Left ventricle myocardium inferior (tissue), 1 donor: ENCODE measurements around the gene VGF. TPM values are rescaled to one million over a fixed set of nuclear protein-coding genes. Genes with fewer than 3 reads are reported as not detected.
"Not testable (repeated sequence)": the region's sequence is repeated elsewhere in the genome, so short reads cannot be mapped to it uniquely, and the experiment has no call there.

Source experiments
- DNase-seq: peaks from one replicate; pipeline ENCODE4 v3.0.0-alpha.2; 2020
- H3K27ac ChIP-seq: fragments of 200-600 bp; replicated peaks from 2 replicates; pipeline ENCODE4 v1.8.0; 2021
- H3K27me3 ChIP-seq: fragments of 200-600 bp; 2 replicates; pipeline ENCODE4 v1.8.0; 2021; ENCODE audit warnings: low read depth
- H3K36me3 ChIP-seq: fragments of 200-600 bp; 2 replicates; pipeline ENCODE4 v1.8.0; 2021
- H3K4me1 ChIP-seq: fragments of 200-600 bp; 2 replicates; pipeline ENCODE4 v1.8.0; 2021
- H3K4me3 ChIP-seq: fragments of 200-600 bp; 2 replicates; pipeline ENCODE4 v1.8.0; 2021; ENCODE audit warnings: mild to moderate bottlenecking, moderate library complexity
- H3K9me3 ChIP-seq: fragments of 200-600 bp; replicated peaks from 2 replicates; pipeline ENCODE4 v1.8.0; 2021
- intact Hi-C: fragments of 100-400 bp; cut with micrococcal nuclease; formaldehyde crosslinking; loops from one replicate; pipeline ENCODE4 v1.11.0; 2022
- microRNA-seq: library from miRNA; unstranded; fragments of <30 nt; microRNA quantifications from one replicate; pipeline ENCODE4 v1.2.0, GENCODE V29; 2020
- total RNA-seq: library from RNA; stranded (reverse); fragmentation: NEBNext Ultra II Directional; extraction: Animal tissue kit (Norgen Biotek cat#: 25700); gene quantifications from one replicate; pipeline ENCODE4 v1.2.1, GENCODE V29; 2021
- TF ChIP-seq, protein P1 (sequence below): fragments of 200-600 bp; IDR thresholded peaks from 2 replicates; pipeline ENCODE4 v1.8.0; 2021; ENCODE audit warnings: antibody characterized with exemption, mild to moderate bottlenecking, borderline replicate concordance
- donor health status: DM: no; HTN: yes; CAD: no; lungs with severe emphysema.

Gene VGF
- total RNA-seq, 1 donor from 2014 or later = not detected

DNA sequence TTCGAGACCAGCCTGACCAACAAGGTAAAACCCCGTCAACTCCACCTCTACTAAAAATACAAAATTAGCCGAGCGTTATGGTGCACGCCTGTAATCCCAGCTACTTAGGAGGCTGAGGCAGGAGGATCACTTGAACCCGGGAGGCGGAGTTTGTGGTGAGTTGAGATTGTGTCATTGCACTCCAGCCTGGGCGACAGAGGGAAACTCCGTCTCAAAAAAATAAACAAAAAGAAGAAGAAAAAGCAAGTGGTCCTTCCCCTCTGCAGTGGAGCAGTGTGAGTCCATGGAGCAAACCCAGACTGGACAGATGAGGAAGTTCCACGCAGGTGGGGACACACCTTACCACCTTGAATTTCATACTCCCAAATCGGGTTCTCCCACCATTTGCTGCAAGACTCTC, 51.5 kb downstream of the VGF start:
- Histone ChIP-seq H3K4me1 (peaks cover 35% of the 10 kb centered on the region), H3K27me3 (no peaks in the 10 kb centered on the region), H3K4me3 (no peak overlapping the region), H3K36me3 (no peaks in the 10 kb centered on the region), H3K9me3 (no peaks in the 10 kb centered on the region), H3K27ac (no peak overlapping the region)
- intact Hi-C loops = no loop called here
- TF ChIP-seq, protein P1, sequence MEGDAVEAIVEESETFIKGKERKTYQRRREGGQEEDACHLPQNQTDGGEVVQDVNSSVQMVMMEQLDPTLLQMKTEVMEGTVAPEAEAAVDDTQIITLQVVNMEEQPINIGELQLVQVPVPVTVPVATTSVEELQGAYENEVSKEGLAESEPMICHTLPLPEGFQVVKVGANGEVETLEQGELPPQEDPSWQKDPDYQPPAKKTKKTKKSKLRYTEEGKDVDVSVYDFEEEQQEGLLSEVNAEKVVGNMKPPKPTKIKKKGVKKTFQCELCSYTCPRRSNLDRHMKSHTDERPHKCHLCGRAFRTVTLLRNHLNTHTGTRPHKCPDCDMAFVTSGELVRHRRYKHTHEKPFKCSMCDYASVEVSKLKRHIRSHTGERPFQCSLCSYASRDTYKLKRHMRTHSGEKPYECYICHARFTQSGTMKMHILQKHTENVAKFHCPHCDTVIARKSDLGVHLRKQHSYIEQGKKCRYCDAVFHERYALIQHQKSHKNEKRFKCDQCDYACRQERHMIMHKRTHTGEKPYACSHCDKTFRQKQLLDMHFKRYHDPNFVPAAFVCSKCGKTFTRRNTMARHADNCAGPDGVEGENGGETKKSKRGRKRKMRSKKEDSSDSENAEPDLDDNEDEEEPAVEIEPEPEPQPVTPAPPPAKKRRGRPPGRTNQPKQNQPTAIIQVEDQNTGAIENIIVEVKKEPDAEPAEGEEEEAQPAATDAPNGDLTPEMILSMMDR = no peak
- no peak for DNase-seq

DNA sequence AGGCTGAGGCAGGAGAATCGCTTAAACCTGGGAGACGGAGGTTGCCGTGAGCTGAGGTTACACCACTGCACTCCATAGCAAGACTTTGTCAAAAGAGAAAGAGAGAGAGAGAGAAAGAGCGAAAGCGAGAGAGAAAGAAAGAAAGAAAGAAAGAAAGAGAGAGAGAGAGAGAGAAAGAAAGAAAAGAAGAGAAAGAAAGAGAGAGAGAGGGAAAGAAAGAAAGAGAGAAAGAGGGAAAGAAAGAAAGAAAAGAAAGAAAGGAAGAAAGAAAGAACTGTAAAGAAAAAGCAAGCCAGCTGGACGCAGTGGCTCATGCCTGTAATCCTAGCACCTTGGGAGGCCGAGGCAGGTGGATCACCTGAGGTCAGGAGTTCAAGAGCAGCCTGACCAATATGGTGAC, 52.2 kb downstream of the VGF start:
- intact Hi-C loops = not testable (repeated sequence)

More for the DNA sequence above, 52.2 kb downstream of the VGF start:
- not testable (repeated sequence) for H3K9me3 ChIP-seq, H3K4me3 ChIP-seq, DNase-seq, H3K27me3 ChIP-seq, H3K36me3 ChIP-seq
- H3K4me1 ChIP-seq = peaks cover 38% of the 10 kb centered on the region
- peak overlapping the region; percentile 84 for H3K27ac ChIP-seq

Small RNA genes within 50 kb of the gene (microRNA-seq; reads per million reads assigned to microRNA genes)
- gene MIR4653 = not detected

Other genes starting within 250 kb of the VGF start
- 0.19 TPM for gene MUC3A, start 216.0 kb downstream of the VGF start, total RNA-seq
- 0.30 TPM for gene MUC12, start 196.0 kb downstream of the VGF start, total RNA-seq
- gene MUC17, start 145.5 kb downstream of the VGF start, total RNA-seq = not detected
- 17.0 TPM for gene TRIM56, start 80.1 kb downstream of the VGF start, total RNA-seq
- gene SERPINE1, start 38.5 kb downstream of the VGF start, total RNA-seq = 4.3 TPM
- gene AP1S1, start 11.1 kb downstream of the VGF start, total RNA-seq = 10.7 TPM
- gene NAT16, start 14.7 kb upstream of the VGF start, total RNA-seq = not detected
- gene MOGAT3, start 35.5 kb upstream of the VGF start, total RNA-seq = not detected
- 38.7 TPM for gene PLOD3, start 52.0 kb upstream of the VGF start, total RNA-seq
- gene ZNHIT1, start 52.6 kb upstream of the VGF start, total RNA-seq = 56.9 TPM
- gene CLDN15, start 72.2 kb upstream of the VGF start, total RNA-seq = 2.2 TPM
- 322 TPM for gene FIS1, start 79.5 kb upstream of the VGF start, total RNA-seq
- 32.0 TPM for gene IFT22, start 156.2 kb upstream of the VGF start, total RNA-seq
- not detected for gene COL26A1, start 197.3 kb upstream of the VGF start, total RNA-seq